Fibroblast of villous mesenchyme (primary cell): ENCODE results near the gene APRT. TPM values are rescaled to one million over a fixed set of nuclear protein-coding genes. Genes with fewer than 3 reads are reported as not detected.
A peak's percentile ranks its signal among the peaks of the same experiment; 100 is the strongest.

Experiments used
- DNase-seq: peaks from one replicate; pipeline ENCODE4 v3.0.0-alpha.2; 2010; ENCODE audit warnings: low read depth
- H3K4me3 ChIP-seq: 2 replicates; pipeline ENCODE4 v1.5.1; 2011; ENCODE audit warnings: low read depth, mild to moderate bottlenecking, low read length
- total RNA-seq: library from RNA; depleted of rRNA; stranded (reverse); fragments of >200 nt; gene quantifications from 2 replicates; pipeline ENCODE4 v1.2.3, GENCODE V29; 2012
- TF ChIP-seq, protein P1 (sequence below): IDR thresholded peaks from 2 replicates; pipeline ENCODE4 v1.5.1; 2012; ENCODE audit warnings: low read depth, mild to moderate bottlenecking, low read length; ENCODE audit not compliant: insufficient read depth

The APRT gene, protein sequence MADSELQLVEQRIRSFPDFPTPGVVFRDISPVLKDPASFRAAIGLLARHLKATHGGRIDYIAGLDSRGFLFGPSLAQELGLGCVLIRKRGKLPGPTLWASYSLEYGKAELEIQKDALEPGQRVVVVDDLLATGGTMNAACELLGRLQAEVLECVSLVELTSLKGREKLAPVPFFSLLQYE
- 39.7 and 46.1 TPM in 2 replicates for total RNA-seq

DNA sequence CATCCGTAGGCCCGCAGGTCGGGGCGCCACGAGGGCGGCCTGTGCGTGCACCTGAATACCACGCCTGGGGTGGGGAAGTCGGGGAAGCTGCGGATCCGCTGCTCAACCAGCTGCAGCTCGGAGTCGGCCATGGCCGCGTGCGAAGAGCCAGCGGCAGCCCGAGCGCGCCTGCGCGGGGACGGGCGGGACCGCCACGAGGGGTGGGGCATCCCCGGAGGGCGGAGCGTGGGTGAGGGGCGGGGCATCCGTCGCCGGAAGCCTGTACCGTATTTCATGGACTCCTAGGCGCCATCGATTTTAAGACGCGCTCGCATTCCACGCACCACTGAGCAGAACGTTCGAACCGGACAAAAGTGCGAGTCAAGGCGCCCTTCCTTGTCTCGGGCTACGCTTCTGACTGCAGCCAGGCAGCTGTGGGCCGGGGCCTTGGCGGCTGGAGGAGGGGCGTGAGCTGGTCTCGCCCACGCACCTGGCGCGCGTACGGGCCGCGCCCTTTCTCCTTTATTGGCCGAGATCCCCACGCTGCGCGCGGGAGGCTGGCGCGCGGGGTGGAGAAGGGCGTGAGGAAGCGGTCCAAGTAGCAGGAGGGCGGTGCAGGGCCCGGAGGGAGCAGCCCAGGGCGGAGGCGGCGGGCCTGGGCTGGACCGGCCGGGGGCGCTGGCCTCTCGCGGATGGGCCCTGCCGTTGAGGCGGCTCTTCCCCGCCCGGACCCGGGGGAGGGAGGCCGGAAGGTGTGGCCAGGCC, at the start of gene APRT:
Gene APRT (minus strand): TSS at position 160 of the 744 bp plus-strand sequence. CDS start 29 bp downstream, at position 131.
- TF ChIP-seq, protein P1, sequence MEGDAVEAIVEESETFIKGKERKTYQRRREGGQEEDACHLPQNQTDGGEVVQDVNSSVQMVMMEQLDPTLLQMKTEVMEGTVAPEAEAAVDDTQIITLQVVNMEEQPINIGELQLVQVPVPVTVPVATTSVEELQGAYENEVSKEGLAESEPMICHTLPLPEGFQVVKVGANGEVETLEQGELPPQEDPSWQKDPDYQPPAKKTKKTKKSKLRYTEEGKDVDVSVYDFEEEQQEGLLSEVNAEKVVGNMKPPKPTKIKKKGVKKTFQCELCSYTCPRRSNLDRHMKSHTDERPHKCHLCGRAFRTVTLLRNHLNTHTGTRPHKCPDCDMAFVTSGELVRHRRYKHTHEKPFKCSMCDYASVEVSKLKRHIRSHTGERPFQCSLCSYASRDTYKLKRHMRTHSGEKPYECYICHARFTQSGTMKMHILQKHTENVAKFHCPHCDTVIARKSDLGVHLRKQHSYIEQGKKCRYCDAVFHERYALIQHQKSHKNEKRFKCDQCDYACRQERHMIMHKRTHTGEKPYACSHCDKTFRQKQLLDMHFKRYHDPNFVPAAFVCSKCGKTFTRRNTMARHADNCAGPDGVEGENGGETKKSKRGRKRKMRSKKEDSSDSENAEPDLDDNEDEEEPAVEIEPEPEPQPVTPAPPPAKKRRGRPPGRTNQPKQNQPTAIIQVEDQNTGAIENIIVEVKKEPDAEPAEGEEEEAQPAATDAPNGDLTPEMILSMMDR: peak; percentile 27
- peak; percentile 94 for DNase-seq
- H3K4me3 ChIP-seq: peak within 1 kb of the TSS; percentile 79

DNA sequence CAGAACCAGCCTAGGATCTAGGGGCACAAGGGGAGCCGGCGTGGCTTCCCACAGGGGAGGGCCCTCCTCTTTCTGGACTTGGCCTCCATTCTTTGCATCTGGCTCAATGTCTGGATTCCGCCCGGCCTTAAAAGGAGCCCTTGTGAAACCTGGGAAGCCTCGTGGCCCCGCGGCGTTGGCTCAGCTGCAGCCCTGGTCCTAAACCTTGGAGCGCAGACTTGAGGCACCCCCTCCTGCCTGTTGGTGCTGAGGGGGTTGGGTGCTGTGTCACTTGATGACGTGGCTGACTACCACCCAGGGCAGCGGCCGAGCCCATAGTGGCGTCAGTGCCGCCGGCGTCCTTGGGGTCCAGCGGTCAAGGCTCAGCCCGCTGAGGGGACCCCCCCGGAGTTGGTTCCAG, 49.6 kb upstream of the APRT start:
- H3K4me3 ChIP-seq: no peak overlapping the region
- TF ChIP-seq, protein P1: no peak
- DNase-seq: no peak

DNA sequence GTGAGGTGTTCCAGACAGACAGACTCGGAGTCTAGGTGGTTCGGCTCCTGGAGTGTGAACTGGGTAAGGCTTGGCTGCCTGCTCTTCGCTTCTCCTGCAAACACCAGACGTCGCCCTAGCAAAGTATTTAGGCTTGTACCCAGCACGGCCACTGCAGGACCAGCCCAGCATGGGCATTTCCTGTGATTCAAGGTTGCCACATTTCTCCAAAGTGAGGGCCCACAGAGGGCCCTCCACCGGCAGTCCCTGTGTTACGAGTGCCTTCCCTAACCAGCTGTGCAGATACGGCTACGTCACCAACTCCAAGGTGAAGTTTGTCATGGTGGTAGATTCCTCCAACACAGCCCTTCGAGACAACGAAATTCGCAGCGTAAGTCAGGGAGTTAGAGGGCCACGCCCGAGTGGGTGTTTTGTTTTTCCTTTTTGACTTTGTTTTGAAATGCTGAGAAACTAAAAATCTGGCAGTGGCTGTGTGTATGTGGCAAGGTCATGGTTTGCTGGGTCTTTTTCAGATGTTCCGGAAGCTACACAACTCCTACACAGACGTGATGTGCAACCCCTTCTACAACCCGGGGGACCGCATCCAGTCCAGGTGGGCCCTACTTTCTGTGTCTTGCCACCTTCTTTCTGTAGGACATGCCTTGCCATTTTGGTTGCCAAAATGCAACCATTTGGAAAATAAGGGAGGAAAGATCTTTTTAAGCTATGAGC, 47.8 kb upstream of the APRT start:
- TF ChIP-seq, protein P1: no peak
- DNase-seq: no peak
- H3K4me3 ChIP-seq: no peak overlapping the region

DNA sequence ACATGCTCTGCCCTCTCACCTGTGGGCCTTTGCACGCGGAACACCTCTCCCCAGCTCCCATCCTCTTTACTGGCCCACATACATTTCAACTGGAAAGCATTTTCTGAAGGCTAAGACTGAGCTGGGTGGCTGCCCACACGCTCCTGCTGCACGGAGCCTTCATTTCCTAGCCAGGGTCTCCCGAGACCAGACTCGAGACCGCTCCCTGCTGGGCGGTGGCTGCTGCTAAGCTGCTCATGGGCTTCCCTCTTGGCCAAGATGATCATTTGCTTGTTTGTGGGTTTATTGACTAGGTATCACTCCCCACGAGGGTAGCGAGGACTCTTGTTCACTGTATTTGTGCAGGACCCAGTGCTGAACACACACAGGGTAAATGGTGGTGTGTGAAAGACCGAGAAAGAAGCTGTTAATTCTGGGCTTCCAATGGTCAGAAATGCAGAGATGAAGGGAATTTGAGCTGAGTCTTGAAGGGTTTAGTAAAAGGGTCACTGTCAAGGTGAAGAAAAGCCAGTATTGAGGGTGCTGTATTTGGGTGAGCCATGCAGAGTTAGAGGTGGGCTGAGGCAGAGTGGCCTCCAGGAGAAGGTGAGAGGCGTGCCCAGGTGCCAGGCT, 46.1 kb upstream of the APRT start:
- peak; percentile 79 for DNase-seq
- H3K4me3 ChIP-seq: peak overlapping the region; percentile 97
- TF ChIP-seq, protein P1: peak; percentile 81

DNA sequence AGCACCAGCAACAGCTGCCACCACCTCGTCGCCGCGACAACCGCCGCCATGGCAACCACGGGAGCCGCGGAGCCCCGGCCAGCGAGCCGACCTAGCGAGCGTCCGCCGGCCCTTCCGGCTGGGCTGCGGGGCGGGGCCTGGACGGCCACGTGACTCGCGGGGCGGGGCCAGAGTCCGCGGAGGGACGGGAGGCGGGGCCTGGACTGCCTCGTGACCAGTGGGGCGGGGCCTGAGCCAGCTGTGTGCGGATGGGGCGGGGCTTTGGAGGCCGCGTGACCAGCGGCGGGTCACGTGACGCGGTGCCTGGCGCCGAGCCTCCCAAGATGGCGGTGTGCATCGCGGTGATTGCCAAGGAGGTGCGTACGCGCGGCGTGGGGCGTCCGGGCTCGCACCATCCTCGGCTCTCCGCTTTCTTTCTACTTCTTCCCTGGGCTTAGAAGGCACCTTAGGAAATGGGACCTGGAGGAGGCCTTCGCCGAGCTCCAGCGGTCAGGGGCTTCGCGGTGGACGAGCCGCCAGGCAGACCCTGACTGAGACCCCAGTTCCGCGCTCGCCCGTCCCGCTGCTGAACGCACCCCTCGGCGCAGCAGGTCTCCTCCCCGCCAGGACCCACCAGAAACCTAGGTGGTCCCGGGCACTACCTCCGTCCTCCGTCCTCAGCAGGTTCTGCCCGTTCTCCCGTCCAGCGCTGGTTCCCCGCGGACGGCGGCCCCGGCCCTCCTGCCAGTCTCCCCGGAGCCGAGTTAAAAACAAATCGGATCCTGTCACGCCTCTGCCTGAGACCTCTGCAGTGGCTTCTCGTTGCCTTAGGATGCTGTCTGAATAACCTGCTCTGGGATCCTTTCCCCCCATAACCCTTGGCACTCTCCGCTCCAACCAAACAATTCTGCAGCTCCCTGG, 45.4 kb upstream of the APRT start, which contains the start of the genes GALNS and TRAPPC2L:
Gene GALNS (minus strand): TSS at position 120 of the 900 bp plus-strand sequence. CDS start 70 bp downstream, at position 50.
Gene TRAPPC2L (plus strand): TSS at position 300 of the 900 bp plus-strand sequence. CDS start 24 bp downstream, at position 324.
- DNase-seq: peak; percentile 96
- TF ChIP-seq, protein P1: no peak
- peak within 1 kb of the TSS; percentile 97 for H3K4me3 ChIP-seq
